H1 (cell line): ENCODE data around the gene KRTAP4-9. TPM values are rescaled to one million over a fixed set of nuclear protein-coding genes. Genes with fewer than 3 reads are reported as not detected.

Source experiments
- BCL11A ChIP-seq, 2 experiments: IDR thresholded peaks; one replicate each; pipeline ENCODE4 v1.6.1; 2011; ENCODE audit warnings: low read depth in 2 of 2, low read length in 2 of 2, mild to moderate bottlenecking in 2 of 2
- BRCA1 ChIP-seq: IDR thresholded peaks from 2 replicates; pipeline ENCODE4 v1.6.1; 2012; ENCODE audit warnings: low read depth, low read length, improper control_type of control experiment
- CHD2 ChIP-seq: IDR thresholded peaks from 2 replicates; pipeline ENCODE4 v1.6.1; 2012; ENCODE audit warnings: low read length, improper control_type of control experiment
- GTF2F1 ChIP-seq: IDR thresholded peaks from 2 replicates; pipeline ENCODE4 v1.6.1; 2012; ENCODE audit warnings: low read depth, low read length, improper control_type of control experiment, borderline replicate concordance
- TCF12 ChIP-seq: IDR thresholded peaks from 2 replicates; pipeline ENCODE4 v1.6.1; 2011; ENCODE audit warnings: low read depth, mild to moderate bottlenecking, low read length
- polyA plus RNA-seq, 7 experiments: library from polyadenylated mRNA; depleted of rRNA in 3 of 7; stranded (reverse) in 5 of 7; unstranded in 2 of 7; fragments of >200 nt in 5 of 7; fragments of 200-250 nt in 2 of 7; gene quantifications; 1 replicate in 5 of 7; 2 replicates in 1 of 7; 4 replicates in 1 of 7; pipeline versions ENCODE4 v1.2.1 to v1.2.3, GENCODE V29; 2011 to 2013; ENCODE audit warnings: missing spikeins in 2 of 7, mixed read lengths in 2 of 7
- total RNA-seq: library from RNA; stranded (reverse); fragmentation: NEBNext Ultra II Directional; extraction: Animal tissue kit (Norgen Biotek cat#: 25700); gene quantifications from 2 replicates; pipeline ENCODE4 v1.2.1, GENCODE V29; 2021
- TF ChIP-seq, protein P1 (sequence below): fragments of 300-600 bp; sonication (generic); IDR thresholded peaks from 2 replicates; pipeline ENCODE4 v1.7.1; 2012; ENCODE audit warnings: low read length, moderate library complexity, mild to moderate bottlenecking, inconsistent platforms; ENCODE audit not compliant: insufficient replicate concordance
- TF ChIP-seq, protein P2 (sequence below): IDR thresholded peaks from 2 replicates; pipeline ENCODE4 v1.6.1; 2011; ENCODE audit warnings: low read length, improper control_type of control experiment

KRTAP4-9 gene
- total and polyA plus RNA-seq, 2 of the 8 experiments (the other 6 are each of a cell fraction or from before 2014, with no cell fraction given): not detected

- TF ChIP-seq, protein P1, sequence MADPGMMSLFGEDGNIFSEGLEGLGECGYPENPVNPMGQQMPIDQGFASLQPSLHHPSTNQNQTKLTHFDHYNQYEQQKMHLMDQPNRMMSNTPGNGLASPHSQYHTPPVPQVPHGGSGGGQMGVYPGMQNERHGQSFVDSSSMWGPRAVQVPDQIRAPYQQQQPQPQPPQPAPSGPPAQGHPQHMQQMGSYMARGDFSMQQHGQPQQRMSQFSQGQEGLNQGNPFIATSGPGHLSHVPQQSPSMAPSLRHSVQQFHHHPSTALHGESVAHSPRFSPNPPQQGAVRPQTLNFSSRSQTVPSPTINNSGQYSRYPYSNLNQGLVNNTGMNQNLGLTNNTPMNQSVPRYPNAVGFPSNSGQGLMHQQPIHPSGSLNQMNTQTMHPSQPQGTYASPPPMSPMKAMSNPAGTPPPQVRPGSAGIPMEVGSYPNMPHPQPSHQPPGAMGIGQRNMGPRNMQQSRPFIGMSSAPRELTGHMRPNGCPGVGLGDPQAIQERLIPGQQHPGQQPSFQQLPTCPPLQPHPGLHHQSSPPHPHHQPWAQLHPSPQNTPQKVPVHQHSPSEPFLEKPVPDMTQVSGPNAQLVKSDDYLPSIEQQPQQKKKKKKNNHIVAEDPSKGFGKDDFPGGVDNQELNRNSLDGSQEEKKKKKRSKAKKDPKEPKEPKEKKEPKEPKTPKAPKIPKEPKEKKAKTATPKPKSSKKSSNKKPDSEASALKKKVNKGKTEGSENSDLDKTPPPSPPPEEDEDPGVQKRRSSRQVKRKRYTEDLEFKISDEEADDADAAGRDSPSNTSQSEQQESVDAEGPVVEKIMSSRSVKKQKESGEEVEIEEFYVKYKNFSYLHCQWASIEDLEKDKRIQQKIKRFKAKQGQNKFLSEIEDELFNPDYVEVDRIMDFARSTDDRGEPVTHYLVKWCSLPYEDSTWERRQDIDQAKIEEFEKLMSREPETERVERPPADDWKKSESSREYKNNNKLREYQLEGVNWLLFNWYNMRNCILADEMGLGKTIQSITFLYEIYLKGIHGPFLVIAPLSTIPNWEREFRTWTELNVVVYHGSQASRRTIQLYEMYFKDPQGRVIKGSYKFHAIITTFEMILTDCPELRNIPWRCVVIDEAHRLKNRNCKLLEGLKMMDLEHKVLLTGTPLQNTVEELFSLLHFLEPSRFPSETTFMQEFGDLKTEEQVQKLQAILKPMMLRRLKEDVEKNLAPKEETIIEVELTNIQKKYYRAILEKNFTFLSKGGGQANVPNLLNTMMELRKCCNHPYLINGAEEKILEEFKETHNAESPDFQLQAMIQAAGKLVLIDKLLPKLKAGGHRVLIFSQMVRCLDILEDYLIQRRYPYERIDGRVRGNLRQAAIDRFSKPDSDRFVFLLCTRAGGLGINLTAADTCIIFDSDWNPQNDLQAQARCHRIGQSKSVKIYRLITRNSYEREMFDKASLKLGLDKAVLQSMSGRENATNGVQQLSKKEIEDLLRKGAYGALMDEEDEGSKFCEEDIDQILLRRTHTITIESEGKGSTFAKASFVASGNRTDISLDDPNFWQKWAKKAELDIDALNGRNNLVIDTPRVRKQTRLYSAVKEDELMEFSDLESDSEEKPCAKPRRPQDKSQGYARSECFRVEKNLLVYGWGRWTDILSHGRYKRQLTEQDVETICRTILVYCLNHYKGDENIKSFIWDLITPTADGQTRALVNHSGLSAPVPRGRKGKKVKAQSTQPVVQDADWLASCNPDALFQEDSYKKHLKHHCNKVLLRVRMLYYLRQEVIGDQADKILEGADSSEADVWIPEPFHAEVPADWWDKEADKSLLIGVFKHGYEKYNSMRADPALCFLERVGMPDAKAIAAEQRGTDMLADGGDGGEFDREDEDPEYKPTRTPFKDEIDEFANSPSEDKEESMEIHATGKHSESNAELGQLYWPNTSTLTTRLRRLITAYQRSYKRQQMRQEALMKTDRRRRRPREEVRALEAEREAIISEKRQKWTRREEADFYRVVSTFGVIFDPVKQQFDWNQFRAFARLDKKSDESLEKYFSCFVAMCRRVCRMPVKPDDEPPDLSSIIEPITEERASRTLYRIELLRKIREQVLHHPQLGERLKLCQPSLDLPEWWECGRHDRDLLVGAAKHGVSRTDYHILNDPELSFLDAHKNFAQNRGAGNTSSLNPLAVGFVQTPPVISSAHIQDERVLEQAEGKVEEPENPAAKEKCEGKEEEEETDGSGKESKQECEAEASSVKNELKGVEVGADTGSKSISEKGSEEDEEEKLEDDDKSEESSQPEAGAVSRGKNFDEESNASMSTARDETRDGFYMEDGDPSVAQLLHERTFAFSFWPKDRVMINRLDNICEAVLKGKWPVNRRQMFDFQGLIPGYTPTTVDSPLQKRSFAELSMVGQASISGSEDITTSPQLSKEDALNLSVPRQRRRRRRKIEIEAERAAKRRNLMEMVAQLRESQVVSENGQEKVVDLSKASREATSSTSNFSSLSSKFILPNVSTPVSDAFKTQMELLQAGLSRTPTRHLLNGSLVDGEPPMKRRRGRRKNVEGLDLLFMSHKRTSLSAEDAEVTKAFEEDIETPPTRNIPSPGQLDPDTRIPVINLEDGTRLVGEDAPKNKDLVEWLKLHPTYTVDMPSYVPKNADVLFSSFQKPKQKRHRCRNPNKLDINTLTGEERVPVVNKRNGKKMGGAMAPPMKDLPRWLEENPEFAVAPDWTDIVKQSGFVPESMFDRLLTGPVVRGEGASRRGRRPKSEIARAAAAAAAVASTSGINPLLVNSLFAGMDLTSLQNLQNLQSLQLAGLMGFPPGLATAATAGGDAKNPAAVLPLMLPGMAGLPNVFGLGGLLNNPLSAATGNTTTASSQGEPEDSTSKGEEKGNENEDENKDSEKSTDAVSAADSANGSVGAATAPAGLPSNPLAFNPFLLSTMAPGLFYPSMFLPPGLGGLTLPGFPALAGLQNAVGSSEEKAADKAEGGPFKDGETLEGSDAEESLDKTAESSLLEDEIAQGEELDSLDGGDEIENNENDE: no peak
- TF ChIP-seq GTF2F1 (no peak), CHD2 (no peak), BCL11A (IDR thresholded peaks at IDR 0.05; ENCODE audit: low read depth in 2 of 2, low read length in 2 of 2) (no peak), TCF12 (no peak), BRCA1 (no peak)
- TF ChIP-seq, protein P2, sequence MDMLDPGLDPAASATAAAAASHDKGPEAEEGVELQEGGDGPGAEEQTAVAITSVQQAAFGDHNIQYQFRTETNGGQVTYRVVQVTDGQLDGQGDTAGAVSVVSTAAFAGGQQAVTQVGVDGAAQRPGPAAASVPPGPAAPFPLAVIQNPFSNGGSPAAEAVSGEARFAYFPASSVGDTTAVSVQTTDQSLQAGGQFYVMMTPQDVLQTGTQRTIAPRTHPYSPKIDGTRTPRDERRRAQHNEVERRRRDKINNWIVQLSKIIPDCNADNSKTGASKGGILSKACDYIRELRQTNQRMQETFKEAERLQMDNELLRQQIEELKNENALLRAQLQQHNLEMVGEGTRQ: no peak
These were observed 37.9 kb upstream of the KRTAP4-9 start (continued) for GRCh38 chr17:41067281-41067680.
